GM19467 (cell line): ENCODE data around the gene GNS.
"Not testable (repeated sequence)": the region's sequence is repeated elsewhere in the genome, so short reads cannot be mapped to it uniquely, and the experiment has no call there.

Experiments
- ATAC-seq: cut with Tn5 transposase; IDR thresholded peaks from one replicate; pipeline ENCODE4 v1.9.1; 2021; ENCODE audit warnings: mild to moderate bottlenecking, moderate library complexity; ENCODE audit not compliant: unreplicated experiment

GNS gene

GRCh38 chr12:64780132-64780530 is 20.9 kb upstream of the GNS start:
- ATAC-seq: no peak

GRCh38 chr12:64779354-64779974 is 20.3 kb upstream of the GNS start:
- ATAC-seq: no peak

- ATAC-seq: not testable (repeated sequence)
Observed at GRCh38 chr12:64775147-64775736, 16.0 kb upstream of the GNS start.

GRCh38 chr12:64773386-64773785 is 14.2 kb upstream of the GNS start:
- ATAC-seq: no peak

- no peak for ATAC-seq
Observed at GRCh38 chr12:64767495-64767894, 8.3 kb upstream of the GNS start.

- no peak for ATAC-seq
Observed at GRCh38 chr12:64760808-64761573, 1.8 kb upstream of the GNS start.

- ATAC-seq: no peak
Observed at GRCh38 chr12:64757771-64758170, 1.4 kb downstream of the GNS start.

GRCh38 chr12:64756376-64756775 is 2.8 kb downstream of the GNS start:
- ATAC-seq: no peak

GRCh38 chr12:64753427-64753826 is 5.8 kb downstream of the GNS start:
- ATAC-seq: no peak

GRCh38 chr12:64752833-64753238 is 6.4 kb downstream of the GNS start:
- no peak for ATAC-seq

- no peak for ATAC-seq
Observed at GRCh38 chr12:64752032-64752431, 7.2 kb downstream of the GNS start.

- ATAC-seq: no peak
Observed at GRCh38 chr12:64749461-64750200, 9.6 kb downstream of the GNS start.

- no peak for ATAC-seq
Observed at GRCh38 chr12:64747695-64748094, 11.5 kb downstream of the GNS start.

- no peak for ATAC-seq
Observed at GRCh38 chr12:64746663-64747062, 12.5 kb downstream of the GNS start.

GRCh38 chr12:64745980-64746379 is 13.2 kb downstream of the GNS start:
- ATAC-seq: no peak

GRCh38 chr12:64745259-64745807 is 13.9 kb downstream of the GNS start:
- no peak for ATAC-seq

- ATAC-seq: no peak
Observed at GRCh38 chr12:64744422-64745258, 14.6 kb downstream of the GNS start.

- ATAC-seq: no peak
Observed at GRCh38 chr12:64743206-64743605, 16.0 kb downstream of the GNS start.

- ATAC-seq: no peak
Observed at GRCh38 chr12:64742416-64742815, 16.8 kb downstream of the GNS start.

- no peak for ATAC-seq
Observed at GRCh38 chr12:64740646-64741045, 18.6 kb downstream of the GNS start.
